GM20431 (cell line): ENCODE measurements around the gene FHIT.

Experiments used
- in situ Hi-C: fragments of 300-500 bp; cut with MseI, MboI; formaldehyde crosslinking; loops from one replicate; pipeline ENCODE4 v1.15.0; 2020; ENCODE audit warnings: low sequenced_read_pairs; ENCODE audit not compliant: unreplicated experiment

FHIT gene

DNA sequence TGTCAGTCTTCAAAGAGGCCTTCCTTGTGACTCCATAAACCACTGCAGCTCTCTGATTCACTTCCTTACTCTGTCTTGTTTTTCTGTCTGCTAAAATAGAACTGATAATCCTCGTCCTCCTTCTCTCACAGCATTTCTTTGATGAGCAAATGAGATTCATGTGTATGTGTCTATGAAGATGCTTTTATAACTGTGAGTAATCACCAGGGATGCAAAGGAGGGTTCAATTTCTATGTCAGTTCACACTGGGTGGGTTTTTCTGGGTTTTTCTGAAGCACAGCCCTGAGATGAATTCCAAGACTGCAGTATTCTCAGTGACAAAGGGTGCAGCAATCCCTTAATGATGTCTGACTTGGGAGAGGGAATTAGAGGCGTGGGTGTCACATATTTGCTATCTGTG, 1454.8 kb downstream of the FHIT start:
- in situ Hi-C loops, result no loop called here

- in situ Hi-C loops, result no loop called here
Measured at GRCh38 chr3:59795756-59796155, 1455.5 kb downstream of the FHIT start.

- in situ Hi-C loops, result no loop called here
Measured at GRCh38 chr3:59793976-59794375, 1457.3 kb downstream of the FHIT start.

- in situ Hi-C loops, result no loop called here
Measured at GRCh38 chr3:59791774-59792308, 1459.4 kb downstream of the FHIT start.

GRCh38 chr3:59790241-59790640, 1461.0 kb downstream of the FHIT start:
- in situ Hi-C loops, result no loop called here

DNA sequence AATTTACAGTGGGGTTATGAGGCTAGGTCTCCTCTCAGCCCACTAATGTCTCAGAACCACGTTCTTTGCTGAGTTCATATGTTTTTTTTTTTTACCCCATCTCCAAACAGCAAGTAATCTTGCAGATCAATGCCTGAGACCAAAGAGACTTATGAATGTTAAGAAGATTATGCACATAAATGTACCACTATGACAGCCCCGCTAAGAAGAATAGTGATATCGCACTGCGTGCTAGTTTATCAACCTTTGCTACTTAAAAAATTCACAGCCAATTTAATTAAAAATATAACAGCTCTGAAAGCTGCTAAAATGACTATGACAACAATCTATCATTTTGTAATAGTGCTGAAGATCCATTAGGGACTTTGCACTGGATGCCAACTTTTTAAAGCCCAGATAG, 1462.5 kb downstream of the FHIT start:
- in situ Hi-C loops, result no loop called here

GRCh38 chr3:59788133-59788532, 1463.1 kb downstream of the FHIT start:
- in situ Hi-C loops, result no loop called here

DNA sequence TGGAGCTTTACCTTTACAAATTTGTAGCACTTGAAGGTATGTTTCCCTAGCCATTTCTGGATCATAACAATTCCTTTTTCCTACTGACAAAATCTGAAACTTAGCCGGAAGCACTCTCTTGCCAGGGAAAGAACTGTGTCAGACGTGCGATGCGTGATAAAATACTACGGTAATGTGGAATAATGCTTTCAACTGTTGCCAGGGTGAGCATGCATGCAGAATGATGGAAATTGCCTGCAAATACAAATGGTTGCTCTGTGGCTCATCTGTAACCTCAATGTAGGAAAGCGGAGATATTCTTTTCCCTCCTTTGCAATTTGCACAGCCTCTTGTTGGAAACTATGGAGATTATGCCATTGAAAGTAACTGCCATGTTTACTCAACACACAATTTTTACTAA, 1464.9 kb downstream of the FHIT start:
- in situ Hi-C loops, result no loop called here

GRCh38 chr3:59784164-59784563, 1467.1 kb downstream of the FHIT start:
- in situ Hi-C loops, result no loop called here

GRCh38 chr3:59783468-59783988, 1467.7 kb downstream of the FHIT start:
- in situ Hi-C loops, result no loop called here

GRCh38 chr3:59782664-59783063, 1468.6 kb downstream of the FHIT start:
- in situ Hi-C loops, result no loop called here

DNA sequence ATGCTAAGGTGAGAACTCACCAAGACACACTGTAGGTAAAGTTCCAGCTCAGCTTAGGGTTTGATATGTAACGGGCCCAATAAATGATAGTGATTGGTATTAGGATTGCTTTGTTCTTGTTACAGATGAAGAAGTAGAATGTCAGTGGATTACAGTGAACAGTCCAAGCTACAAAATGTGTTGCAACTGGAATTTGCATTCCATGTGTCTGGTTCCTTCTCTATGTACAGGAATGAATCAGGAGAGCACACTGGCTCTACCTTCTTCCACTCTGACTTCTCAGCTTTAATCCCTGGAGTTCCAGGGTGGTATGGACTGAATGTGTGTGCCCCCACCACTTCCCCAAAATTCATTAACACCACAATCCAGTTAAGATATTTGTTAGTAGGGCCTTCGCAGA, 1471.0 kb downstream of the FHIT start:
- in situ Hi-C loops, result no loop called here

DNA sequence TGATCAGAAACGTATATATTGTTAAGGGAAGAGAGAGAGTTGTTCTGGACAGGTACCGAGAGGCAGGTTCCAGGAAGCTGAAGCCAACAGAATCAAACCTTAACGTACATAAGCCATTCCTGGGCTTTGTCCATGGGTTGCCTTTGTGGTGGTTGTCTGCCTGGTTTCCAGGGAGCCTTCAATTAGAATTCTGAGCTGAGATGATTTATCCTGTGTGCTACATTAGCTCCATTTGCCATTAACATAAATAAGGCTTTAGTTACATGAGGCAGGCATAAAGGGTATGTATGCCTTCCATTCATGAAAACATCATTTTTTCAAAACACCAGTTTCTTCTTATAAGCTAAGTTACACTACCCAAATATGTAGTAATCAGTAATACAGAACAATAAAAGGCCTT, 1472.0 kb downstream of the FHIT start:
- in situ Hi-C loops, result no loop called here

DNA sequence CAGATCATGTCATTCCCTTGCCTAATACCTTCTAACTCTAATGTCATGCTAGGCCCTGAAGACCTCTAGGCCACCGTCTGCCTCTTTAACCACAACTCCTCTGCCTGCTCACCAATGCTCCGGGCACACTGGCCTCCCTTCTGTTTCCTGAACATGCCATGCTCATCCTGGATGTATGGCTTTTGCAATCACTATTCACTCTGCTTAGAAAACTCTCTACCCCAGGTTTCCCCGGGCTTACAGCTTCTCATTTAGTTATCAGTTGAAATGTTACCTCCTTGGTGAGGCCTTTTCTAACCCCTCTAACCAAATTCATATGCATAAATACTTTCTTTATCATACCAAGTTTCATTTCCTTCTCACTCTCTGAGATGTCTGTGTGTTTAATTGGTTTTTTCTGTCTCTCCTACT, 1473.6 kb downstream of the FHIT start:
- in situ Hi-C loops, result no loop called here

- in situ Hi-C loops, result no loop called here
Measured at GRCh38 chr3:59777066-59777465, 1474.2 kb downstream of the FHIT start.

GRCh38 chr3:59775761-59776325, 1475.4 kb downstream of the FHIT start:
- in situ Hi-C loops, result no loop called here

GRCh38 chr3:59775106-59775505, 1476.1 kb downstream of the FHIT start:
- in situ Hi-C loops, result no loop called here

DNA sequence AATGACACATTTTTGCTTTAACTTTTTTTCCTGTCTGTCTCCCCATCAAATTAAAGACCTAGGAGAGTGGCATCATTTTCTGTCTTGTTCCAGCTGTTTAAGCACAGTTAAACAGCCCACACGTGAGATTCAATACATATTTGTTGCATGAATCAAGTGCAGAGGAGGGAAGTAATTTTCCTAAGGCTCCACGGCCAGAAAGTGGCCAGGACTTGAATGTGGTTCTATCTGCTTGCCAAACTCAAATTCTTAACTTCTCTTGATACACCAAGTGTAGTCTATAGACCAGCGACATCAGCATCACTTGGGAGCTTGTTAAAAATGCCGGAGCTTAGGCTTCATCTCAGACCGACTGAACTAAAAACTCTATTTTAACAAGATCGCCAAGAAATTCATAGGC, 1476.6 kb downstream of the FHIT start:
- in situ Hi-C loops, result no loop called here

- in situ Hi-C loops, result no loop called here
Measured at GRCh38 chr3:59774000-59774399, 1477.3 kb downstream of the FHIT start.

GRCh38 chr3:59772416-59773408, 1478.5 kb downstream of the FHIT start:
- in situ Hi-C loops, result no loop called here

- in situ Hi-C loops, result no loop called here
Measured at GRCh38 chr3:59771768-59772181, 1479.5 kb downstream of the FHIT start.
